ENCODE results near the gene NFS1. TPM values are rescaled to one million over a fixed set of nuclear protein-coding genes. Genes with fewer than 3 reads are reported as not detected.

Gene NFS1
- total and polyA plus RNA-seq, 2 experiments from 2014 or later: 32.6 to 43.9 TPM

DNA sequence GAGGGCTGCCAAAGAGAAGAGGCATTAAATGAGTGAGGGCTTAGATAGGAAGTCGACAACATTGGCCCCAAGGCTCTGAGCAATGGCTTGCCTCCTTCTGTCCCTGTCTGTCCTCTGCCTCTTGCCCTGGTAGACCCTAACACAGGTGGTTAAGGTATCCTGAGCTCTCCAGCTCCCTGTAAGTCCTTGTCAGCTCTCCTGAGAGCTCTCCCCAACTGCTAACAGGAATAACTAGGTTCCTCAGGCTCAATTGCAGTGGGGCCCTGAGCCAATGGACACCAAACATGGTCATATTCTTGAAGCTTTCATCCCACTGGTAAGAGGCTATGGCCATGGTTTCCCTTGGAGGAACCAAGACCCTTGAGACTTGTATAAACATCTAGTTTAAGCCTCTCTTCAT lies 29.5 kb downstream of the NFS1 start:
- H3K36me3 ChIP-seq: peaks cover 12% of the 10 kb centered on the region

GRCh38 chr20:35669221-35669620 lies 29.9 kb downstream of the NFS1 start:
- no peak for DNase-seq (ENCODE audit: low read depth in 1 of 2, low spot score in 1 of 2)
- TF ChIP-seq, protein P1, sequence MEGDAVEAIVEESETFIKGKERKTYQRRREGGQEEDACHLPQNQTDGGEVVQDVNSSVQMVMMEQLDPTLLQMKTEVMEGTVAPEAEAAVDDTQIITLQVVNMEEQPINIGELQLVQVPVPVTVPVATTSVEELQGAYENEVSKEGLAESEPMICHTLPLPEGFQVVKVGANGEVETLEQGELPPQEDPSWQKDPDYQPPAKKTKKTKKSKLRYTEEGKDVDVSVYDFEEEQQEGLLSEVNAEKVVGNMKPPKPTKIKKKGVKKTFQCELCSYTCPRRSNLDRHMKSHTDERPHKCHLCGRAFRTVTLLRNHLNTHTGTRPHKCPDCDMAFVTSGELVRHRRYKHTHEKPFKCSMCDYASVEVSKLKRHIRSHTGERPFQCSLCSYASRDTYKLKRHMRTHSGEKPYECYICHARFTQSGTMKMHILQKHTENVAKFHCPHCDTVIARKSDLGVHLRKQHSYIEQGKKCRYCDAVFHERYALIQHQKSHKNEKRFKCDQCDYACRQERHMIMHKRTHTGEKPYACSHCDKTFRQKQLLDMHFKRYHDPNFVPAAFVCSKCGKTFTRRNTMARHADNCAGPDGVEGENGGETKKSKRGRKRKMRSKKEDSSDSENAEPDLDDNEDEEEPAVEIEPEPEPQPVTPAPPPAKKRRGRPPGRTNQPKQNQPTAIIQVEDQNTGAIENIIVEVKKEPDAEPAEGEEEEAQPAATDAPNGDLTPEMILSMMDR (IDR thresholded peaks at IDR 0.05; ENCODE audit: low read depth, low read length): no peak
- no peaks in the 10 kb centered on the region for H3K9me3 ChIP-seq (ENCODE audit: low read depth)
- H3K27me3 ChIP-seq: no peaks in the 10 kb centered on the region
- no peak overlapping the region for H3K27ac ChIP-seq
- H3K4me3 ChIP-seq: no peak overlapping the region
- H3K36me3 ChIP-seq: peaks cover 12% of the 10 kb centered on the region
- H3K4me1 ChIP-seq (ENCODE audit: low read depth): no peaks in the 10 kb centered on the region

More for the DNA sequence above, 29.5 kb downstream of the NFS1 start:
- Histone ChIP-seq H3K9me3 (ENCODE audit: low read depth) (no peaks in the 10 kb centered on the region), H3K4me3 (no peak overlapping the region), H3K4me1 (ENCODE audit: low read depth) (no peaks in the 10 kb centered on the region), H3K27me3 (no peaks in the 10 kb centered on the region), H3K27ac (no peak overlapping the region)
- no peak for DNase-seq (ENCODE audit: low read depth in 1 of 2, low spot score in 1 of 2)
- TF ChIP-seq, protein P1 (IDR thresholded peaks at IDR 0.05; ENCODE audit: low read depth, low read length): no peak

DNA sequence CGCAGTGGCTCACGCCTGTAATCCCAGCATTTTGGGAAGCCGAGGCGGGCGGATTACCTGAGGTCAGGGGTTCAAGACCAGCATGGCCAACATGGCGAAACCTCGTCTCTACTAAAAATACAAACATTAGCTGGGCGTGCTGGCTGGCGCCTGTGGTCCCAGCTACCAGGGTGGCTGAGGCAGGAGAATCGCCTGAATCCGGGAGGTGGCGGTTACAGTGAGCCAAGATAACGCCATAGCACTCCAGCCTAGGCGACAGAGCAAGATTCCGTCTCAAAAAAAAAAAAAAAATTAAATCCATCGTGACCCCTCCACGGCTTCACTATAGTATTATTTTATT lies 33.2 kb downstream of the NFS1 start:
- peaks cover 6% of the 10 kb centered on the region for H3K36me3 ChIP-seq
- no peak overlapping the region for H3K4me3 ChIP-seq
- peaks cover 22% of the 10 kb centered on the region for H3K4me1 ChIP-seq (ENCODE audit: low read depth)
- H3K27ac ChIP-seq: no peak overlapping the region
- H3K27me3 ChIP-seq: no peaks in the 10 kb centered on the region
- no peaks in the 10 kb centered on the region for H3K9me3 ChIP-seq (ENCODE audit: low read depth)
- DNase-seq (ENCODE audit: low read depth in 1 of 2, low spot score in 1 of 2): no peak
- TF ChIP-seq, protein P1 (IDR thresholded peaks at IDR 0.05; ENCODE audit: low read depth, low read length): no peak

- Histone ChIP-seq H3K4me3 (peak within 1 kb of the TSS; percentile 50), H3K27me3 (no peaks in the 10 kb centered on the region), H3K27ac (peak within 1 kb of the TSS; percentile 98), H3K9me3 (ENCODE audit: low read depth) (no peaks in the 10 kb centered on the region), H3K4me1 (ENCODE audit: low read depth) (peaks cover 27% of the 10 kb centered on the region), H3K36me3 (peaks cover 6% of the 10 kb centered on the region)
- DNase-seq (ENCODE audit: low read depth in 1 of 2, low spot score in 1 of 2): peak; percentile 94
- TF ChIP-seq, protein P1 (IDR thresholded peaks at IDR 0.05; ENCODE audit: low read depth, low read length): no peak
Measured at GRCh38 chr20:35664466-35665206, 34.5 kb downstream of the NFS1 start, which contains the start of the genes CPNE1 and RBM12. Gene CPNE1, minus strand, starts transcription at chr20:35664900. Its CDS starts 31,977 bp downstream, at chr20:35632923. Gene RBM12, minus strand, starts transcription at chr20:35664900. Its CDS starts 9,578 bp downstream, at chr20:35655322.

- no peaks in the 10 kb centered on the region for H3K36me3 ChIP-seq
- peak overlapping the region; percentile 98 for H3K27ac ChIP-seq
- H3K4me1 ChIP-seq (ENCODE audit: low read depth): peaks cover 30% of the 10 kb centered on the region
- H3K9me3 ChIP-seq (ENCODE audit: low read depth): no peaks in the 10 kb centered on the region
- no peaks in the 10 kb centered on the region for H3K27me3 ChIP-seq
- DNase-seq (ENCODE audit: low read depth in 1 of 2, low spot score in 1 of 2): peak; percentile 41 to 67
- TF ChIP-seq, protein P1 (IDR thresholded peaks at IDR 0.05; ENCODE audit: low read depth, low read length): no peak
- H3K4me3 ChIP-seq: peak overlapping the region; percentile 50
Measured at GRCh38 chr20:35663516-35664465, 35.4 kb downstream of the NFS1 start.
